HG02759 (cell line): ENCODE results near the gene MARCHF10.
"Not testable (repeated sequence)": the region's sequence is repeated elsewhere in the genome, so short reads cannot be mapped to it uniquely, and the experiment has no call there.

Experiments
- ATAC-seq: cut with Tn5 transposase; IDR thresholded peaks from one replicate; pipeline ENCODE4 v1.9.1; 2021; ENCODE audit warnings: mild to moderate bottlenecking, moderate library complexity; ENCODE audit not compliant: unreplicated experiment

MARCHF10 gene

GRCh38 chr17:62791235-62791734 is 16.8 kb downstream of the MARCHF10 start:
- no peak for ATAC-seq

GRCh38 chr17:62790564-62790986 is 17.5 kb downstream of the MARCHF10 start:
- ATAC-seq: no peak

- no peak for ATAC-seq
Observed at GRCh38 chr17:62787366-62787765, 20.7 kb downstream of the MARCHF10 start.

- ATAC-seq: no peak
Observed at GRCh38 chr17:62786646-62787045, 21.5 kb downstream of the MARCHF10 start.

GRCh38 chr17:62785983-62786382 is 22.1 kb downstream of the MARCHF10 start:
- not testable (repeated sequence) for ATAC-seq

- ATAC-seq: no peak
Observed at GRCh38 chr17:62782730-62783270, 25.3 kb downstream of the MARCHF10 start.

- no peak for ATAC-seq
Observed at GRCh38 chr17:62781831-62782251, 26.3 kb downstream of the MARCHF10 start.

- ATAC-seq: no peak
Observed at GRCh38 chr17:62781356-62781755, 26.8 kb downstream of the MARCHF10 start.

GRCh38 chr17:62780951-62781350 is 27.2 kb downstream of the MARCHF10 start:
- ATAC-seq: no peak

GRCh38 chr17:62780269-62780668 is 27.8 kb downstream of the MARCHF10 start:
- no peak for ATAC-seq

GRCh38 chr17:62778990-62779681 is 29.0 kb downstream of the MARCHF10 start:
- ATAC-seq: no peak

- no peak for ATAC-seq
Observed at GRCh38 chr17:62775876-62776275, 32.2 kb downstream of the MARCHF10 start.

GRCh38 chr17:62774338-62774737 is 33.8 kb downstream of the MARCHF10 start:
- ATAC-seq: no peak

GRCh38 chr17:62767997-62768396 is 40.1 kb downstream of the MARCHF10 start:
- ATAC-seq: no peak

- no peak for ATAC-seq
Observed at GRCh38 chr17:62765351-62765750, 42.8 kb downstream of the MARCHF10 start.

- ATAC-seq: no peak
Observed at GRCh38 chr17:62763891-62764600, 44.1 kb downstream of the MARCHF10 start.

GRCh38 chr17:62761884-62762283 is 46.2 kb downstream of the MARCHF10 start:
- no peak for ATAC-seq

GRCh38 chr17:62760945-62761267 is 47.2 kb downstream of the MARCHF10 start:
- no peak for ATAC-seq

GRCh38 chr17:62760059-62760944 is 47.8 kb downstream of the MARCHF10 start:
- no peak for ATAC-seq

GRCh38 chr17:62757500-62757951 is 50.6 kb downstream of the MARCHF10 start:
- no peak for ATAC-seq

- ATAC-seq: no peak
Observed at GRCh38 chr17:62756198-62756597, 51.9 kb downstream of the MARCHF10 start.
